Measurements from ENCODE around the gene C10orf90. TPM values are rescaled to one million over a fixed set of nuclear protein-coding genes. Genes with fewer than 3 reads are reported as not detected.

The C10orf90 gene
- total RNA-seq, 1 experiment from 2014 or later = not detected

- Histone ChIP-seq H3K23ac (ENCODE audit: insufficient read length, low read depth, low read length) (no peak overlapping the region), H3K4ac (ENCODE audit: low read depth, low read length) (no peak overlapping the region), H2AK5ac (ENCODE audit: insufficient read length, low read length) (no peak overlapping the region), H3K79me2 (ENCODE audit: insufficient read depth, low read length) (no peaks in the 10 kb centered on the region), H3K23me2 (ENCODE audit: insufficient read length, low read depth, low read length, poor library complexity, severe bottlenecking) (no peaks in the 10 kb centered on the region), H3K14ac (ENCODE audit: insufficient read depth, low read length) (no peak overlapping the region), H4K91ac (ENCODE audit: insufficient read length, low read depth, low read length) (no peak overlapping the region), H2BK12ac (ENCODE audit: insufficient read length, low read depth, low read length) (no peak overlapping the region), H3K18ac (ENCODE audit: insufficient read length, low read depth, low read length) (no peak overlapping the region), H2AFZ (ENCODE audit: low read length) (no peak overlapping the region), H4K20me1 (ENCODE audit: control insufficient read depth, insufficient read depth, insufficient read length) (no peaks in the 10 kb centered on the region), H3K4me1 (ENCODE audit: insufficient read depth, low read length) (no peaks in the 10 kb centered on the region), H4K5ac (ENCODE audit: insufficient read length, low read depth, low read length) (peak overlapping the region; percentile 46), H2BK120ac (ENCODE audit: low read depth, low read length, poor library complexity, severe bottlenecking) (no peak overlapping the region), H3K27me3 (ENCODE audit: insufficient read depth, low read length) (no peaks in the 10 kb centered on the region), H3K56ac (ENCODE audit: insufficient read length, low read depth, low read length) (no peak overlapping the region), H2BK5ac (ENCODE audit: insufficient read length, low read length) (no peak overlapping the region), H3K4me2 (ENCODE audit: insufficient read depth, insufficient read length, low read length) (no peak overlapping the region), H2BK15ac (ENCODE audit: low read depth, low read length) (no peak overlapping the region), H3K9me3 (ENCODE audit: control insufficient read depth, low read depth, low read length) (no peaks in the 10 kb centered on the region), H4K8ac (replicated peaks; ENCODE audit: insufficient read length, low read depth, low read length) (no peak overlapping the region), H2BK20ac (ENCODE audit: low read depth, low read length, poor library complexity, severe bottlenecking) (no peak overlapping the region), H3K27ac (ENCODE audit: insufficient read length, low read depth, low read length) (no peak overlapping the region), H3K9ac (ENCODE audit: extremely low read depth, insufficient read length, low read length) (no peak overlapping the region), H3K79me1 (ENCODE audit: insufficient read depth, low read depth, low read length, poor library complexity, severe bottlenecking) (no peaks in the 10 kb centered on the region), H3T11ph (ENCODE audit: low read length) (no peak overlapping the region)
- DNase-seq = no peak
- no peak for TF ChIP-seq CTCF (conservative IDR thresholded peaks at IDR 0.05)
- Mint-ChIP-seq H3K4me3 (no peak overlapping the region), H3K36me3 (ENCODE audit: insufficient read depth in 1 of 3, low read depth in 3 of 3) (peaks cover 0 to 3% (median 0%) of the 10 kb centered on the region in 3 experiments; a peak in 3 of 7 replicates), H3K27ac (no peak overlapping the region), H3K9me3 (peaks cover 0 to 12% of the 10 kb centered on the region in 2 experiments; a peak in 4 of 5 replicates), H3K27me3 (ENCODE audit: low read depth) (peaks cover 5% of the 10 kb centered on the region; the same call in 1 of the 2 replicates), H3K4me1 (peaks cover 0 to 3% of the 10 kb centered on the region in 2 experiments; a peak in 2 of 4 replicates)
- no CpG with 5 or more reads among the region's 1 CpG for WGBS (ENCODE audit: extremely low coverage, insufficient read length, low lambda C conversion rate)
Measured at GRCh38 chr10:126716366-126716765, 45.9 kb upstream of the C10orf90 start.

All from H9 (cell line).